Activated T-cell treated with anti-CD3 and anti-CD28 coated beads for 48 hours (primary cell): ENCODE results near the gene ACBD5.

Source experiments
- DNase-seq: peaks from one replicate; pipeline ENCODE4 v3.0.0-alpha.2; 2020; ENCODE audit warnings: low read depth

Gene ACBD5

DNA sequence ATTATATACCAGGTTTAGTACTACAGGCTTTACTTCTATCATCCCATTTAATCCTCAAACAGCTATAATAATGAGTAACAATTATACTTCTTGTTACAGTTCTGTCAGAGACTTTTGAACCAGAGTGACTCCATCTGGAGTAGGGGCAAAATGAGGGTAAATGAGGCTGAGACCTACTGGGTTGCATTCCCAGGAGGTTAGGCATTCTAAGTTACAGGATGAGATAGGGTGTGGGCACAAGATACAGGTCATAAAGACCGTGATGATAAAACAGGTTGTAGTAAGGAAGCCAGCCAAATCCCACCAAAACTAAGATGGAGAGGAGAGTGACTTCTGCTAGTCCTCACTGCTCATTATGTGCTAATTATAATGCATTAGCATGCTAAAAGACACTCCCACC, 90.3 kb downstream of the ACBD5 start:
- DNase-seq, result no peak

DNA sequence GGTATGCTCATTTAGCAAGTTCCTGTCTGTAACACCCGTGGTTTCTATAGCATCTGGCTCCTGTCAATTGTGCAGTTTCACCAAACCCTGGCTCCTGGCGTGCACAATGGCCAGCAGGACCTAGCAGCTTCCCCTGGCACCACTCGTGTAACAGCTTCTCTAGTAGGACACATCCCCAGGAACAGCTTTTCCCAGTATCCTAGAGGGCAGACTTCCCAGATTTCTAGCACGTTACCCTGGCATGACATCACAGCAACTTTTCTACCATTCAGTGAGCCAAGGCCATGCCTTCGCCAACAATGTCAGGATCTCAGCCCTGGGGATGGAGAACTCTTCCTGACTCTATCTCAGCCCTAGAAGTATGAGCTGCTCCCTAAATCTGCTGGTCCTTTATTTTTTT, 92.9 kb downstream of the ACBD5 start:
- no peak for DNase-seq

DNA sequence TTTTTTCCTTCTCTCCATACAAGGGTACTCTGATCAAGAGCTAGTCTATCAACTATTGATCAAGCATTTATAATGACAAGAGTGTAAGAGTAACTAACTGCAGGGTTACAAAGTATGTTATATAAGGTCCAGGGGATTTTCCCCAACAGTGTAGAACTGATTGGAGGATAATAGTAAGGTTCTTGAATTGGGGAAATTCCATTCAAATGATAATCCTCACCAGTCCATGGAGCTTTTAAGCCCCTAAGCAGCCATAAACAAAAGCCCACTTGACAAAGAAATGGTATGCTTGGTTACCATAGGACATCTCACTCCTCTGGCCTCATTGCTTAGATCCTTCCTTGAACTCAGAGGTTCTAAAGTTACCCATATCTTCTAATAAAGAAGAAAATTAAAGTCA, 94.7 kb downstream of the ACBD5 start:
- no peak for DNase-seq
